H1 (cell line): Measurements from ENCODE around the gene MUC5B.

Experiments
- CHD1 ChIP-seq: IDR thresholded peaks from 2 replicates; pipeline ENCODE4 v1.6.1; 2012; ENCODE audit warnings: low read depth, low read length, improper control_type of control experiment
- EP300 ChIP-seq, 2 experiments: IDR thresholded peaks; 1 replicate in 1 of 2; 2 replicates in 1 of 2; pipeline ENCODE4 v1.6.1; 2011 to 2012; ENCODE audit warnings: low read depth in 2 of 2, low read length in 2 of 2, mild to moderate bottlenecking in 2 of 2, borderline replicate concordance in 1 of 2, inconsistent platforms in 1 of 2, moderate library complexity in 1 of 2
- KDM4A ChIP-seq: IDR thresholded peaks from one replicate; pipeline ENCODE4 v1.7.1; 2012; ENCODE audit warnings: low read depth, mild to moderate bottlenecking, moderate library complexity, low read length, inconsistent platforms; ENCODE audit not compliant: severe bottlenecking
- PHF8 ChIP-seq: fragments of 200-600 bp; sonication (generic); conservative IDR thresholded peaks from 2 replicates; pipeline ENCODE4 v1.7.1; 2012; ENCODE audit warnings: low read depth, mild to moderate bottlenecking, inconsistent platforms, low read length, moderate library complexity
- RAD21 ChIP-seq, 2 experiments: IDR thresholded peaks in 1 of 2; conservative IDR thresholded peaks in 1 of 2; 2 replicates each; pipeline ENCODE4 v1.6.1; 2011; ENCODE audit warnings: low read depth in 2 of 2, low read length in 2 of 2, improper control_type of control experiment in 1 of 2, inconsistent platforms in 1 of 2, mild to moderate bottlenecking in 1 of 2, moderate library complexity in 1 of 2
- SIN3A ChIP-seq, 2 experiments: IDR thresholded peaks in 1 of 2; conservative IDR thresholded peaks in 1 of 2; 2 replicates each; pipeline ENCODE4 v1.6.1; 2011 to 2012; ENCODE audit warnings: low read length in 2 of 2, improper control_type of control experiment in 1 of 2, low read depth in 1 of 2, mild to moderate bottlenecking in 1 of 2
- SP1 ChIP-seq: IDR thresholded peaks from 2 replicates; pipeline ENCODE4 v1.6.1; 2011; ENCODE audit warnings: low read depth, low read length
- TBP ChIP-seq: IDR thresholded peaks from 2 replicates; pipeline ENCODE4 v1.6.1; 2011; ENCODE audit warnings: low read depth, low read length, improper control_type of control experiment
- YY1 ChIP-seq: IDR thresholded peaks from 2 replicates; pipeline ENCODE4 v1.6.1; 2011; ENCODE audit warnings: low read depth, mild to moderate bottlenecking, low read length
- TF ChIP-seq, protein P1 (sequence below): IDR thresholded peaks from 2 replicates; pipeline ENCODE4 v1.6.1; 2012; ENCODE audit warnings: inconsistent platforms
- TF ChIP-seq, protein P2 (sequence below): IDR thresholded peaks from 2 replicates; pipeline ENCODE4 v1.6.1; 2011; ENCODE audit warnings: low read length, improper control_type of control experiment
- TF ChIP-seq, protein P3 (sequence below): IDR thresholded peaks from 2 replicates; pipeline ENCODE4 v1.6.1; 2011; ENCODE audit warnings: low read depth, mild to moderate bottlenecking, low read length; ENCODE audit not compliant: insufficient read depth

DNA sequence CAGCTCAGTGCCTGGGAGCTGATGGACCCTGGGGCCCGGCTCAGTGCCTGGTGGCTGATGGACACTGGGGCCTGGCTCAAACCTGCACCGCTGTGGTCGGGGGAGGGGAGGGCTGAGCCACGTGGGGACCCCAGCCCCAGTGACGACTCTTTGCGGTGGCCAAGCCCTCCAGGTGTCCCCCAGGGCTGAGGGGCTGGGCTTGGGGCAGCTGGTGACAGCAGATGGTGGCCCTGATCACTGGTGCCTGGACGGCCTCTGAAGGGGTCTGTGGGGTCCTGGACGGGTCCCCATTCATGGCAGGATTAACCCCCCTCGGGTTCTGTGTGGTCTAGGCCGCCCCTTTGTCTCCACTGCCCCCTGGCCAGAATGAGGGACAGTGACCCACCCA is 3.4 kb upstream of the MUC5B start:
- TF ChIP-seq YY1 (no peak), SIN3A (conservative IDR thresholded peaks at IDR 0.05 in 1 of 2, IDR thresholded peaks at IDR 0.05 in 1 of 2; ENCODE audit: low read depth in 1 of 2, low read length in 2 of 2) (no peak), SP1 (no peak), CHD1 (no peak), TBP (no peak), RAD21 (IDR thresholded peaks at IDR 0.05 in 1 of 2, conservative IDR thresholded peaks at IDR 0.05 in 1 of 2; ENCODE audit: low read depth in 2 of 2, low read length in 2 of 2) (no peak), EP300 (IDR thresholded peaks at IDR 0.05; ENCODE audit: borderline replicate concordance in 1 of 2, low read depth in 2 of 2, low read length in 2 of 2) (no peak), KDM4A (no peak), PHF8 (no peak)
- TF ChIP-seq, protein P1, sequence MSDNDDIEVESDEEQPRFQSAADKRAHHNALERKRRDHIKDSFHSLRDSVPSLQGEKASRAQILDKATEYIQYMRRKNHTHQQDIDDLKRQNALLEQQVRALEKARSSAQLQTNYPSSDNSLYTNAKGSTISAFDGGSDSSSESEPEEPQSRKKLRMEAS, result no peak
- TF ChIP-seq, protein P2, sequence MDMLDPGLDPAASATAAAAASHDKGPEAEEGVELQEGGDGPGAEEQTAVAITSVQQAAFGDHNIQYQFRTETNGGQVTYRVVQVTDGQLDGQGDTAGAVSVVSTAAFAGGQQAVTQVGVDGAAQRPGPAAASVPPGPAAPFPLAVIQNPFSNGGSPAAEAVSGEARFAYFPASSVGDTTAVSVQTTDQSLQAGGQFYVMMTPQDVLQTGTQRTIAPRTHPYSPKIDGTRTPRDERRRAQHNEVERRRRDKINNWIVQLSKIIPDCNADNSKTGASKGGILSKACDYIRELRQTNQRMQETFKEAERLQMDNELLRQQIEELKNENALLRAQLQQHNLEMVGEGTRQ, result no peak
- TF ChIP-seq, protein P3, sequence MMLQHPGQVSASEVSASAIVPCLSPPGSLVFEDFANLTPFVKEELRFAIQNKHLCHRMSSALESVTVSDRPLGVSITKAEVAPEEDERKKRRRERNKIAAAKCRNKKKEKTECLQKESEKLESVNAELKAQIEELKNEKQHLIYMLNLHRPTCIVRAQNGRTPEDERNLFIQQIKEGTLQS, result no peak
